ENCODE results near the gene TGFBR1. TPM values are rescaled to one million over a fixed set of nuclear protein-coding genes. Genes with fewer than 3 reads are reported as not detected.
A peak's percentile ranks its signal among the peaks of the same experiment; 100 is the strongest.

The TGFBR1 gene
- total and polyA plus RNA-seq, 10 donors, result 8.9 to 60.8 (median 45.4) TPM

GRCh38 chr9:99134893-99135341, 30.0 kb downstream of the TGFBR1 start:
- H3K4me3 ChIP-seq, result no peak overlapping the region
- intact Hi-C loops (cut with DNase I; ENCODE audit: low total_unique reads), result no loop called here
- H3K27me3 ChIP-seq (replicated peaks in 1 of 7), result no peaks in the 10 kb centered on the region
- H3K27ac ChIP-seq, result peak overlapping the region in 4 of 8 donors; percentile 47 to 76 (median 69)
- H3K36me3 ChIP-seq, result peaks cover 0 to 43% (median 14%) of the 10 kb centered on the region in 6 donors
- H3K9me3 ChIP-seq, result no peaks in the 10 kb centered on the region
- DNase-seq, result no peak
- H3K4me1 ChIP-seq, result peaks cover 29 to 88% (median 56%) of the 10 kb centered on the region in 6 donors
- TF ChIP-seq POLR2A (IDR thresholded peaks at IDR 0.05) (no peak), POLR2AphosphoS5 (IDR thresholded peaks at IDR 0.05) (no peak), CTCF (IDR thresholded peaks at IDR 0.05 in 8 of 11, conservative IDR thresholded peaks at IDR 0.05 in 3 of 11) (no peak)

- WGBS, 5 donors, result 52 to 74% (median 62%) methylated on average over 4 of the region's 4 CpGs
- no peak for TF ChIP-seq POLR2AphosphoS5 (IDR thresholded peaks at IDR 0.05)
- TF ChIP-seq POLR2A (IDR thresholded peaks at IDR 0.05), result no peak
- no peak for TF ChIP-seq CTCF (IDR thresholded peaks at IDR 0.05 in 8 of 11, conservative IDR thresholded peaks at IDR 0.05 in 3 of 11)
- peaks cover 27 to 88% (median 52%) of the 10 kb centered on the region in 6 donors for H3K4me1 ChIP-seq
- intact Hi-C loops (cut with DNase I; ENCODE audit: low total_unique reads), result no loop called here
- peak overlapping the region in 4 of 8 donors; percentile 47 to 76 (median 69) for H3K27ac ChIP-seq
- H3K27me3 ChIP-seq (replicated peaks in 1 of 7), result no peaks in the 10 kb centered on the region
- H3K36me3 ChIP-seq, result peaks cover 0 to 48% (median 14%) of the 10 kb centered on the region in 6 donors
- no peaks in the 10 kb centered on the region for H3K9me3 ChIP-seq
- no peak for DNase-seq
- H3K4me3 ChIP-seq, result no peak overlapping the region
These were observed 30.5 kb downstream of the TGFBR1 start for GRCh38 chr9:99135456-99135855.

DNA sequence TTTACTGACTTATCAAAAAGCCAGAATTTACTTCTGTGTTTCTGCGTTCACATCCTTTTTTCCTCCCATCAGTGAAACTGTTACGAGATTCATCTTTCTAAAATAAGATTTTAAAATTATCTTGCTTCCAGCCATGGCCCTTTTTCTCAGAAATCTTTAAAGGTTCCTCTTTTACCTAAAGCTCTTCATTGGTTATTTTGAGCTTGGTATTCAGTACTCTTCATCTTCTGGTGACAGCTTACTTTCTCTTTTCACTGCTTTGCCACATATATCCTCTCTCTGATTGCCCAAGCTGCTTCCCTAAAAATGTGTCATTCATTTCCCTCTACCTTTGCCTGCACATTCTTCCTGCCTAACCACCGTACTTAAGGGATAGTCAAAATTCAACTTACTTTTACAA, 32.3 kb downstream of the TGFBR1 start:
- no peak overlapping the region for H3K4me3 ChIP-seq
- H3K36me3 ChIP-seq, result peaks cover 0 to 59% (median 21%) of the 10 kb centered on the region in 6 donors
- peak overlapping the region in 7 of 8 donors; percentile 11 to 76 (median 55) for H3K27ac ChIP-seq

DNA sequence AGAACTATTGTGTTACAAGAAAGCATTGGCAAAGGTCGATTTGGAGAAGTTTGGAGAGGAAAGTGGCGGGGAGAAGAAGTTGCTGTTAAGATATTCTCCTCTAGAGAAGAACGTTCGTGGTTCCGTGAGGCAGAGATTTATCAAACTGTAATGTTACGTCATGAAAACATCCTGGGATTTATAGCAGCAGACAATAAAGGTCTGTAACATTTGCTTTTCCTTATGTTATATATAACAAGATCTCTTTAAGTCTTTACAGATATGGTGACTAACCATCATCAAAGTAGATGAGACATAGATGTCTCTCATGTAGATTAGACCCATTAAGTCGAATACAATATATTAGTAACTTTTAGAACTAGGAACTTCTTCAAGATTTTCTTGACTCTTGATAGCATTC, 33.0 kb downstream of the TGFBR1 start:
- 50 to 70% (median 66%) methylated on average over 7 of the region's 7 CpGs for WGBS, 5 donors

More for the DNA sequence above, 32.3 kb downstream of the TGFBR1 start:
- DNase-seq, result no peak
- Histone ChIP-seq H3K4me1 (peaks cover 27 to 88% (median 54%) of the 10 kb centered on the region in 6 donors), H3K27me3 (replicated peaks in 1 of 7) (no peaks in the 10 kb centered on the region), H3K9me3 (no peaks in the 10 kb centered on the region)
- 30 to 55% (median 34%) methylated on average over 3 of the region's 3 CpGs for WGBS, 5 donors
- TF ChIP-seq POLR2AphosphoS5 (IDR thresholded peaks at IDR 0.05) (no peak), POLR2A (IDR thresholded peaks at IDR 0.05) (no peak), CTCF (IDR thresholded peaks at IDR 0.05 in 8 of 11, conservative IDR thresholded peaks at IDR 0.05 in 3 of 11) (no peak)
- intact Hi-C loops (cut with DNase I; ENCODE audit: low total_unique reads), result no loop called here

More for the DNA sequence above, 33.0 kb downstream of the TGFBR1 start:
- H3K36me3 ChIP-seq, result peaks cover 0 to 59% (median 24%) of the 10 kb centered on the region in 6 donors
- no peaks in the 10 kb centered on the region for H3K9me3 ChIP-seq
- H3K27ac ChIP-seq, result peak overlapping the region in 6 of 8 donors; percentile 12 to 76 (median 59)
- H3K4me3 ChIP-seq, result no peak overlapping the region
- intact Hi-C loops (cut with DNase I; ENCODE audit: low total_unique reads), result no loop called here
- no peaks in the 10 kb centered on the region for H3K27me3 ChIP-seq (replicated peaks in 1 of 7)
- peaks cover 27 to 83% (median 54%) of the 10 kb centered on the region in 6 donors for H3K4me1 ChIP-seq
- DNase-seq, result no peak
- TF ChIP-seq POLR2A (IDR thresholded peaks at IDR 0.05), result no peak
- no peak for TF ChIP-seq CTCF (IDR thresholded peaks at IDR 0.05 in 8 of 11, conservative IDR thresholded peaks at IDR 0.05 in 3 of 11)
- no peak for TF ChIP-seq POLR2AphosphoS5 (IDR thresholded peaks at IDR 0.05)
